WTC11 (cell line): Measurements from ENCODE around the gene TMEM178B.

ENCODE experiments used
- ATF1 ChIP-seq: sonication (generic); formaldehyde crosslinking; IDR thresholded peaks from 2 replicates; pipeline ENCODE4 v1.8.1; 2023; ENCODE audit warnings: mild to moderate bottlenecking, moderate library complexity, missing genetic modification reagents
- NR2C2 ChIP-seq: sonication (generic); formaldehyde crosslinking; IDR thresholded peaks from 2 replicates; pipeline ENCODE4 v1.8.0; 2022; ENCODE audit warnings: mild to moderate bottlenecking, missing genetic modification reagents
- SMAD4 ChIP-seq: sonication (generic); formaldehyde crosslinking; IDR thresholded peaks from 2 replicates; pipeline ENCODE4 v1.8.0; 2022; ENCODE audit warnings: mild to moderate bottlenecking, missing genetic modification reagents
- TF ChIP-seq, protein P1 (sequence below): sonication (generic); formaldehyde crosslinking; IDR thresholded peaks from 2 replicates; pipeline ENCODE4 v1.8.0; 2022; ENCODE audit warnings: mild to moderate bottlenecking, missing genetic modification reagents
- TF ChIP-seq, protein P2 (sequence below): fragments of 200-600 bp; IDR thresholded peaks from 2 replicates; pipeline ENCODE4 v1.8.0; 2022; ENCODE audit warnings: antibody characterized with exemption

DNA sequence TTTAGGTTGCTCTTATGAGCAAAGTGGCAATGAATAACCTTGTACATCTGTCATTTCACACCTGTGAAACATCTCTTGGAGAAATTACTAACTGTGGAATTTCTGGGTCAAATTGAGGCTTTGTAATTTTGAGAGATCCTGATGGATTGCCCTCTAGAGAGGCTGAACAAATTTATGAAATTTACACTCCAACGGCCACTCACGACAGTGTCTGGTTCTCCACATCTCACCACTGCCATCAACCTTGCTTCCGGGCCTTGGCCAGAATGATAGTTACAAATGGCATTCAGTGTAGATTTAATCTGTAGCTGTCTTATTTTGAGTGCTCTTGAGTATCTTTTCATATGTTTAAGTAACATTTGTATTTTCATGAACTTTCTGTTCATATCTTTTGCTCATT, 117.4 kb downstream of the TMEM178B start:
- TF ChIP-seq, protein P1, sequence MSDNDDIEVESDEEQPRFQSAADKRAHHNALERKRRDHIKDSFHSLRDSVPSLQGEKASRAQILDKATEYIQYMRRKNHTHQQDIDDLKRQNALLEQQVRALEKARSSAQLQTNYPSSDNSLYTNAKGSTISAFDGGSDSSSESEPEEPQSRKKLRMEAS (CRISPR knock-in tag) = no peak
- TF ChIP-seq SMAD4 (CRISPR knock-in tag) (no peak), ATF1 (CRISPR knock-in tag) (no peak), NR2C2 (no peak)
- TF ChIP-seq, protein P2, sequence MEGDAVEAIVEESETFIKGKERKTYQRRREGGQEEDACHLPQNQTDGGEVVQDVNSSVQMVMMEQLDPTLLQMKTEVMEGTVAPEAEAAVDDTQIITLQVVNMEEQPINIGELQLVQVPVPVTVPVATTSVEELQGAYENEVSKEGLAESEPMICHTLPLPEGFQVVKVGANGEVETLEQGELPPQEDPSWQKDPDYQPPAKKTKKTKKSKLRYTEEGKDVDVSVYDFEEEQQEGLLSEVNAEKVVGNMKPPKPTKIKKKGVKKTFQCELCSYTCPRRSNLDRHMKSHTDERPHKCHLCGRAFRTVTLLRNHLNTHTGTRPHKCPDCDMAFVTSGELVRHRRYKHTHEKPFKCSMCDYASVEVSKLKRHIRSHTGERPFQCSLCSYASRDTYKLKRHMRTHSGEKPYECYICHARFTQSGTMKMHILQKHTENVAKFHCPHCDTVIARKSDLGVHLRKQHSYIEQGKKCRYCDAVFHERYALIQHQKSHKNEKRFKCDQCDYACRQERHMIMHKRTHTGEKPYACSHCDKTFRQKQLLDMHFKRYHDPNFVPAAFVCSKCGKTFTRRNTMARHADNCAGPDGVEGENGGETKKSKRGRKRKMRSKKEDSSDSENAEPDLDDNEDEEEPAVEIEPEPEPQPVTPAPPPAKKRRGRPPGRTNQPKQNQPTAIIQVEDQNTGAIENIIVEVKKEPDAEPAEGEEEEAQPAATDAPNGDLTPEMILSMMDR = no peak
